ENCODE measurements around the gene ZMPSTE24.
"Not testable (repeated sequence)": the region's sequence is repeated elsewhere in the genome, so short reads cannot be mapped to it uniquely, and the experiment has no call there.

ZMPSTE24 gene

DNA sequence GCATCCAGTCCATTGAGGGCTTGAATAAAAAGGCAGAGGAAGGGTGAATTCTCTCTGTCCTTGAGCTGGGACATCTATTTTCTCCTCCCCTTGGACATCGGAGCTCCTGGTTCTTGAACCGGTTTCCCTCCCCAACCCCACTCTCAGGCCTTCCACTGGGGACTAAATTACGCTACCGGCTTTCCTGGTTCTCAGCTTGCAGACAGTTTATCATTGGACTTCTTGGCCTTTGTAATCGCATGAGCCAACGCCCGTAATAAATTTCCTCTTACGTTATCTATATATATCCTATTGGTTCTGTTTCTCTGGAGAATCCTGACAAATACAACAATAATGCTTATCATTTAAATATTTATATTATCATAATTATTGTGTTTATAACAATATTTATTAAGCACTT lies 79.4 kb downstream of the ZMPSTE24 start:
- Mint-ChIP-seq H3K4me3 (no peak overlapping the region), H3K27ac (no peak overlapping the region), H3K4me1 (ENCODE audit: low read depth) (peaks cover 47% of the 10 kb centered on the region), H3K27me3 (no peaks in the 10 kb centered on the region), H3K9me3 (peaks cover 10% of the 10 kb centered on the region), H3K36me3 (ENCODE audit: low read depth) (peaks cover 6% of the 10 kb centered on the region)
- intact Hi-C loops (cut with micrococcal nuclease) = loop anchor here (5.0 kb wide), 1 partner anchor 195 kb away; no protein-coding TSS in a partner anchor

DNA sequence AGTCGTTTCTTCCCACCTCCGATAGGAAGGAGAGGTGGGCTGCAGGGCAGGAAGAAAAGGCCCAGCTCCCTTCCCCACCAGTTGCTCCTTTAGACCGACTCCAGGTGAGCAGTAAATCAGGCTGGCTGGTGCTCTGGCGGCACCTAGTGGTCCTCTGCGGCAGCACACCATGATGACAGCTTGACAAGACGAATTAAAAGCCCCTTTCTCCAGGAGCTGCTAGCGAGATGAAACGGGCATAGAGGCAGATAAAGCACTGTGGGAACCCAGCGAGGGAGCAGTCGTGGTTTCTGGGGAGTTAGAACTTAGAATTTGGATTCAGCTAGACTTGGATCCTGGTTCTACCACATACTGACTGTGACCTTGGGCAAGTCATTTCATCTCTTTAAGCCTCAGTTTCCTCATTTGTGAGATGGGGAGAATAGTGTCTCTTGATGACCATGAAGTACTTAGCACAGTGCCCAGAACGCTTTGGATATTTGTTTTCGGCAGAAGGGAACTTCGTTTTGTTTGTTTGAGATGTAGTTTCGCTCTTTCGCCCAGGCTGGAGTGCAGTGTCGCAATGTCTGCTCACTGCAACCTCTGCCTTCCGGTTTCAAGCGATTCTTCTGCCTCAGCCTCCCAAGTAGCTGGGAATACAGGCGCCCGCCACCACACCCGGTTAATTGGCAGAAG lies 80.8 kb downstream of the ZMPSTE24 start:
- intact Hi-C loops (cut with micrococcal nuclease) = loop anchor here (5.0 kb wide), 1 partner anchor 197 kb away; no protein-coding TSS in a partner anchor
- Mint-ChIP-seq H3K4me3 (peak overlapping the region; percentile 68), H3K36me3 (ENCODE audit: low read depth) (peaks cover 6% of the 10 kb centered on the region), H3K9me3 (peaks cover 10% of the 10 kb centered on the region), H3K27ac (peak overlapping the region; percentile 89), H3K4me1 (ENCODE audit: low read depth) (peaks cover 60% of the 10 kb centered on the region), H3K27me3 (no peaks in the 10 kb centered on the region)

DNA sequence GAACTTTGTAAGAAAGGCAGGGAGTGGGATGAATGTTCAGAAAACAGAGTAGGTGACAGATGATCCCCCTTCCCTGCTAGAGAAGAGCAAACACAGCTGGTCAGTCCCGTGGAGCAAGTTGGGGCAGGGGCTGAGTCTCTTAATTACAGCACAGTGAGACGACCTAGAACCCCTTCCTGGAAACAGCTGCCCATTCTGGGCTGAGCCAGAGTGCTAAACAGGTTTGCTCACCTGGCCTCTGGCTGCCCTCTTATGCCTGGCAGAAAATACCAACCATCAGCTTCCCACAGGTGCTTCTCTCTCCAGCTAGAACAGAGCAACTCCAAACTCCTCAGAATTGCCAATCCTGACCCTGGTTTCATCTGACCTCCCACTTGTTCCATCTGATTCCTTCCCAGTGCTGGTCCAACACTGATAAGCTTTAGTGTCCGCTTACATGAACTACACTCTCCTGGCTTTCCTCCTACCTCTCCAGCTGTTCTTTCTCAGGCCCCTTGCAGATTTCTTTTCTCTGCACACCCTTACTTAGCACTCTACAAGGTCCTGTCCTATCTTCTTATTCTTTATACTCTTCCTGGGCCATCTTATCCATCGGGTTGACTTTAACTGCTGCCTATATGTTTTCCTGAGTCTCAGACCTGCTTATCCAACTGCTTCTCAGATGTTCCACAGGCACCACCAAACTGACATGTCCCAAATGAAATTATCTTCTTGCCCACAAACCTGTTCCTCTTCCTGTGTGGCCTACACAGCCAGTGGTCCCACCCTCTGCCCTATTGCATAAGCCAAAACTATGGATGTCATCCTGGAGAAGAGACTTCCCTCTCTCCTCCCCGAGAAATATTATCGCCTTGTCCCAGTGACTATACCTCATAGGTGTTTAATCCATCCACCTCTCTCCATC lies 81.6 kb downstream of the ZMPSTE24 start:
- intact Hi-C loops (cut with micrococcal nuclease) = loop anchor here (5.0 kb wide), 3 partner anchors 48 to 197 kb away; no protein-coding TSS in a partner anchor
- H3K9me3 Mint-ChIP-seq = peaks cover 10% of the 10 kb centered on the region
- peak overlapping the region; percentile 89 for H3K27ac Mint-ChIP-seq

GRCh38 chr1:40341491-40342380 lies 83.7 kb downstream of the ZMPSTE24 start:
- Mint-ChIP-seq H3K9me3 (peaks cover 10% of the 10 kb centered on the region), H3K27me3 (no peaks in the 10 kb centered on the region), H3K36me3 (ENCODE audit: low read depth) (peaks cover 15% of the 10 kb centered on the region), H3K27ac (peak overlapping the region; percentile 89), H3K4me1 (ENCODE audit: low read depth) (peaks cover 71% of the 10 kb centered on the region), H3K4me3 (peak overlapping the region; percentile 27)
- intact Hi-C loops (cut with micrococcal nuclease) = loop anchor here (5.0 kb wide), 2 partner anchors 46 to 61 kb away; no protein-coding TSS in a partner anchor

More for the DNA sequence above, 81.6 kb downstream of the ZMPSTE24 start:
- Mint-ChIP-seq H3K36me3 (ENCODE audit: low read depth) (peaks cover 6% of the 10 kb centered on the region), H3K27me3 (no peaks in the 10 kb centered on the region), H3K4me1 (ENCODE audit: low read depth) (peaks cover 68% of the 10 kb centered on the region), H3K4me3 (peak overlapping the region; percentile 68)

GRCh38 chr1:40342381-40342717 lies 84.3 kb downstream of the ZMPSTE24 start:
- H3K4me3 Mint-ChIP-seq = peak overlapping the region; percentile 27
- peak overlapping the region; percentile 89 for H3K27ac Mint-ChIP-seq
- H3K4me1 Mint-ChIP-seq (ENCODE audit: low read depth) = peaks cover 73% of the 10 kb centered on the region
- not testable (repeated sequence) for H3K9me3 Mint-ChIP-seq, H3K27me3 Mint-ChIP-seq
- H3K36me3 Mint-ChIP-seq (ENCODE audit: low read depth) = peaks cover 15% of the 10 kb centered on the region
- intact Hi-C loops (cut with micrococcal nuclease) = loop anchor here (5.0 kb wide), 2 partner anchors 45 to 60 kb away; no protein-coding TSS in a partner anchor

Data from dendritic cell treated with granulocyte-macrophage colony-stimulating factor and Interleukin-4, amounts not matched to agents 40 ng/mL and 50 ng/mL, for 4 days (primary cell).